GM21786 (cell line): ENCODE results near the gene DGKH.
A peak's percentile ranks its signal among the peaks of the same experiment; 100 is the strongest.
"Not testable (repeated sequence)": the region's sequence is repeated elsewhere in the genome, so short reads cannot be mapped to it uniquely, and the experiment has no call there.

Source experiments
- ATAC-seq: cut with Tn5 transposase; IDR thresholded peaks from one replicate; pipeline ENCODE4 v1.9.1; 2021; ENCODE audit not compliant: unreplicated experiment

The DGKH gene

DNA sequence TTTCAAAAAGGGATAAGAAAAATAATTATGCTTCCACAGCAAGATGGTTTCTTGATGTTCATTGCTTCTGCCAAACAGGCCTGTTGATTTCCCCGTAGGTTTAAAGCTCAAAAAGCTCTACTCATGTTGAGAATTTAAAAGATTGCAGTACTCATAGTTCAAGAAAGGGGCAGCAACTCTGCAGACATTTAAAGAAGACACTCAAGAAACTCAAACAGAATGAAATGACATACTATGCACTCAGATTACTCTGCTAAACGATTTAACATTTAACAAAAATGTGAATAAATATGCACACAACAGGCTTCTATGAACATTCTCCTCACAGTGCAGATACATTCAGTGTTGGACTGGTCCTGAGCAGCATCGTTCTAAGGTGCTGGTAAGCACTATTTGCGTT lies 22.7 kb downstream of the DGKH start:
- not testable (repeated sequence) for ATAC-seq

DNA sequence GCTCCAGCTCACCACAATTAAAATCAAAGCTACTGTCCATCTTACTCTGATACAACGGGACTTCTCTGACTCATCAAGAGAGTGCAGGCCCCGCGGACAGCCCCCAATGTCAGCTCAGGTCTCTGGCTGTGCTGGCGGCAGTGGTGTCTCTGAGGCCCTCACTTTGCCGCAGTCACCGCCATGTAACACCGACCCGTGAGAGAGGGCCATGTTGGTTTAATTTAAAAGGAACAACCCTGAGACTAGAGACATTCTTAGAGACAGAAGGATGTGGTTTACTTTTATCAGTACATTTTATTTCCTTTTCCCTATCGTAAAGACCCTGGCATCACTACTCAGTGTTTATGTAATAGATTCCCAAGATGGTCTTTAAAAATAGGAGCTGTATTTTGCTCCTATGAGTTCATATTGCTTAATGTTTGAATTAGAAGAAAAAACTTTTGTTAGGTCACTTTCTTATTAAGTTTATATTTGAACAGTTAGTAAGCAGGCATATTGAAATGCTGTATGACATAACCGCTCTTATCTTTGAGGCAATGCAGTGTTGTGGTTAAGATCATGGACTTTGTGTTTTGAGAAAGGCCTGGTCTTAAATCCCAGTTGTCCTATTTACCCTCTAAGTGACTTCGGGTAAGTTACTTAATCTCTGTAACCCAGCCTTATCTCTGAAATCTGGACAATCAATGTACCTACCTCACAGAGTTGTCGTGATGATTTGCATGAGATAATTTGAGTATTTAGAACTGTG lies 23.4 kb downstream of the DGKH start:
- ATAC-seq = no peak

GRCh38 chr13:42073683-42074082 lies 25.2 kb downstream of the DGKH start:
- ATAC-seq = no peak

DNA sequence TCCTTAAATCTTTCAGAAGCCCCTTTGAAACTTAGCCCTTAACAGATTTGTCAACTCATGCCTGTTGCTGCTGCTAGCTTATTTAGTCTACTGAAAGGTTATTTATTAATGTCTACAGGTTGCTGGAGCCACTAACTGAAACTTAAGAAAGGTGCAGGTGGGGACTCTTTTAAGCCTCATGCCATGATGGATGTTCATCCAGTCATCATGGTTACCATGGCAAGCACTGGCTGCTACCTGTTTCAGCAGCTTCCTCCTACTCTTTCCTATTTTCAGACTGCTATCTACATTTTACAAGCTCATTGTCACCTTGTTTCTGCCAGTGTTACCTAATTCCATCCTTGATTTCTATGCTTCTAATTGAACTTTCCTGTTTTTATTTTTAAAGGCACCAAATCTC lies 27.1 kb downstream of the DGKH start:
- ATAC-seq = no peak

DNA sequence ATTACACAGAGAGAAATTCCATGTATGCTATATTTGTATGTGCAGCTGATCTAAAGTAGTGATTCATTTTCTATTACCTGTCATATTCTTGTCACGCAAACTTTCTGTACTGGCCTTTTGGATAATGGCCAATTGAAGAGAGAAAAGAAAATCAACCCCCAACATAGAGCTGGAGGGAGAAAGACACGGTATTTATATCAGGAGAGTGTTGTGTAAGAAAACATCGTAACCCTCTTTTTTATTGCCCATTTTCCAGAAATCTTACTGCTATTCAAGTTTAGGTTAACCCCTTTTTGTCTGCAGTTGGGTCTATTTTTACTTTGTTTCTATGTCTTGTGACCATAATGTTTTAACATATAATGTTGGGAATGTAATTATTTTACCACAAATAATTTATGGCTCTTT lies 27.9 kb downstream of the DGKH start:
- no peak for ATAC-seq

GRCh38 chr13:42078128-42078808 lies 29.8 kb downstream of the DGKH start:
- no peak for ATAC-seq

DNA sequence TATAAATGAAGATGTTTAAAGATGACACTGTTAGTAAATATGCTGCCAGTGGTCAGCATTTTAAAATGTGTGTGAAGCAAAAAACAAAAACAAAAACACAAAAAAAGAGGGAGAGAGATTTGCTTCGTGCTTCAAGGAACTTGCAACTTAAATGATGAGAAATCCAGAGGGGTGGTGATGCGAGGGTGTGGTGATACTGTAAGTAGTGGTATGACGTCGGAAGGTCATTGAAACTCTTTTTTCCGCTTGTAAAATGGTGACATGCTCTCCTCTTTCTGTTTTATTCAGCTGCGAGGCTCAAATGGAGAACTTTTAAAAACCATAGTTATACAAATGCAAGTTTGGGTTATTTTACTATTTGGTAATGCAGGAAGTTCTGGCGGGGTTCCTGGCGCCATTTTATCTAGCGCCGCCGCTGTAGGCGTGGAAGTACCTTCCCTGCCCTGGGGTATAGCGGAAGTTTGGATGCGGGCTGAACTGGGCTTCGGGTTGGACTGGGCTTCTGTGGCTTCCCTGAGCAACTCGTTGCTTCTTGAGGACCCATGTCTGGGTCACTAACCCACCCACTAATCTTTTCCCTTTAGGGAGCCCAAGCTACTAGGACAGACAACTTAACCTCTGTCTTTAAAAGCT lies 34.8 kb downstream of the DGKH start:
- no peak for ATAC-seq

- ATAC-seq = no peak
Measured at GRCh38 chr13:42084722-42085121, 36.3 kb downstream of the DGKH start.

- ATAC-seq = peak; percentile 69
Measured at GRCh38 chr13:42086582-42086981, 38.1 kb downstream of the DGKH start.

DNA sequence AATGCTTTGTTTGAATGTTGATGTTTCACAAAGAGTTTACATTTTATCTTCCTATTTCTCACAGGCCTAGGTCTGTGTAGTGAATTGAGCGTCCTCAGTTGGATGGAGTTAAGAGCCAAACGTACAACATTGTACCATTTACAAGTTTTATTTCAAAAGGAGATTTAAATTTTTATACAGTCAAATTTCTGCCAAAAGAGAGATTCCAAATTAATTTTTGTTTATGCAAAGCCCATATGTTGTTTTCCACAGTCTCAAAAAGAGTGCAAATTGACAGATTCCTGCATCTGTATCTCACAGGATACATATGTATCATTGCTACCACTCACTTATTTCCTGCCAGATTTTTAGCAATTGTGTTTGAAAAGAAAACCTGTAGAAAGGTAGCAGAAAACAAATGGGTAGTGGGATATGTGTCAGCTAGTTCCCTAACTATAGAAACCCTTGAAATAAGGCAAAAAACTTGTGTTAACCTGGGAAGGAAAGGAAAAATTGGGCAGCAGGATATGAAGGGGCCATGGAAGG lies 46.1 kb downstream of the DGKH start:
- no peak for ATAC-seq

DNA sequence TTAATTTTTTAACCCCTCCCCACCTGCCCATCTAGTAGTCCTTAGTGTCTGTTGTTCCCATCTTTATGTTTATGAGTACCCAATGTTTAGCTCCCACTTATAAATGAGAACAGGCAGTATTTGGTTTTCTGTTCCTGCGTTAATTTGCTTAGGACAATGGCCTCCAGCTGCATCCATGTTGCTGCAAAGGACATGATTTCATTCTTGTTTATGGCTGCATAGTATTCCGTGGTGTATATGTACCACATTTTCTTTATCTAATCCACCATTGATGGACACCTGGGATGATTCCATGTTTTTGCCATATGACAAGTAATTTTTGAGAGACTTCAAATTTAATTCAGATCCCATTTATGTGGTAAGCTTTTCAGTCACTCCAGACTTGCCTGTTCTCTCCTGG lies 47.8 kb downstream of the DGKH start:
- not testable (repeated sequence) for ATAC-seq

- ATAC-seq = no peak
Measured at GRCh38 chr13:42099962-42100675, 51.7 kb downstream of the DGKH start.

- no peak for ATAC-seq
Measured at GRCh38 chr13:42100960-42101359, 52.5 kb downstream of the DGKH start.

DNA sequence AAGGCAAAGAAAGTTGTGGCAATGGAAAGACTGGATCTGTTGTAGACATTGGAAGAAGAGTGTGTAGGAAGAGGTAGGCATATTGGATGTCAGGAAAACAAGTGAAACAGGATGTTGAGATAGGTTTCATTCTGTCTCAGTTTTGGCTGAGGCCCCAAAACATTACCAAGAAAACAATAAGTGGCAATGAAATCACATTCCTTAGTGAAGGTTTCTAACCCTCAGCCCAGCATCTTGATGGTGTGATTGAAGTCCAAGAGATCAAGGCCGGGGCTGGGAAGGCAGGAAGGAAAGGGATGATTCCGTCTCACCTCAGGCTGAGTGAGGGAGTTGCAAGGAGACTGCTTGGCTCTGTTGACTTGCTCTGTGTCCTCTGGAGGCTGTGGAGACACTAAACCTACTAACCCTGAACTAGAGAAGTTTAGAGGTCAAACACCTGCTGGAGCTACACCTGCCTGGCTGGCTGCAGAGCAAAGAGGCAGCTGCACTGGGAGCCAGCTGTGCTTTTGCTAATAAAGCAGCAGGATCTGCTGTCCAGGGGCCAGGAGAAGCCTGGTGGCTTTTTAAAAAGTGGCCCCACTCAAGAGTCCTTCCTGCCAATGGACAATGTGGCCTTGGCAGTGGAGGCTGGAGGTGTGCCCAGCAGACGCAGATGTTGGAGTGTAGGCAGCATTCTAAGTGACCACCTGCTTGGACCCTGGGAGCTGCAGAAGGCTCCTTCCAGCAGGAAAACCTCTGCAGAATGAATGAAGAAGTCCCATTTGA lies 53.6 kb downstream of the DGKH start:
- ATAC-seq = no peak

- ATAC-seq = no peak
Measured at GRCh38 chr13:42102961-42103865, 54.8 kb downstream of the DGKH start.

GRCh38 chr13:42106998-42107397 lies 58.5 kb downstream of the DGKH start:
- ATAC-seq = no peak

GRCh38 chr13:42107421-42107820 lies 59.0 kb downstream of the DGKH start:
- ATAC-seq = no peak

GRCh38 chr13:42108217-42108616 lies 59.8 kb downstream of the DGKH start:
- ATAC-seq = no peak

- no peak for ATAC-seq
Measured at GRCh38 chr13:42109957-42110356, 61.5 kb downstream of the DGKH start.
